Muscle layer of duodenum (tissue), 2 donors: Measurements from ENCODE around the gene KCNJ12.
"Not testable (repeated sequence)": the region's sequence is repeated elsewhere in the genome, so short reads cannot be mapped to it uniquely, and the experiment has no call there.

Source experiments
- H3K27ac ChIP-seq: one replicate; pipeline ENCODE4 v1.7.0; 2013; ENCODE audit warnings: mild to moderate bottlenecking, low read length
- H3K27me3 ChIP-seq: one replicate; pipeline ENCODE4 v1.7.0; 2013; ENCODE audit warnings: low read depth, mild to moderate bottlenecking, control low read depth, low read length
- H3K36me3 ChIP-seq, 2 donors: one replicate each; pipeline ENCODE4 v1.7.0; 2013; ENCODE audit warnings: low read length in 2 of 2, control low read depth in 1 of 2, mild to moderate bottlenecking in 1 of 2; ENCODE audit not compliant: insufficient read depth in 2 of 2, control insufficient read depth in 1 of 2
- H3K4me1 ChIP-seq, 2 donors: one replicate each; pipeline ENCODE4 v1.7.0; 2013; ENCODE audit warnings: low read length in 2 of 2, mild to moderate bottlenecking in 2 of 2, control low read depth in 1 of 2, moderate library complexity in 1 of 2; ENCODE audit not compliant: insufficient read depth in 2 of 2, control insufficient read depth in 1 of 2
- H3K4me3 ChIP-seq, 2 donors: one replicate each; pipeline ENCODE4 v1.7.0; 2013; ENCODE audit warnings: low read length in 2 of 2, low read depth in 1 of 2, mild to moderate bottlenecking in 1 of 2
- H3K9me3 ChIP-seq, 2 donors: one replicate each; pipeline ENCODE4 v1.7.0; 2013; ENCODE audit warnings: low read length in 2 of 2, control low read depth in 1 of 2, mild to moderate bottlenecking in 1 of 2; ENCODE audit not compliant: control insufficient read depth in 1 of 2
- donor health status: healthy.

Gene KCNJ12

DNA sequence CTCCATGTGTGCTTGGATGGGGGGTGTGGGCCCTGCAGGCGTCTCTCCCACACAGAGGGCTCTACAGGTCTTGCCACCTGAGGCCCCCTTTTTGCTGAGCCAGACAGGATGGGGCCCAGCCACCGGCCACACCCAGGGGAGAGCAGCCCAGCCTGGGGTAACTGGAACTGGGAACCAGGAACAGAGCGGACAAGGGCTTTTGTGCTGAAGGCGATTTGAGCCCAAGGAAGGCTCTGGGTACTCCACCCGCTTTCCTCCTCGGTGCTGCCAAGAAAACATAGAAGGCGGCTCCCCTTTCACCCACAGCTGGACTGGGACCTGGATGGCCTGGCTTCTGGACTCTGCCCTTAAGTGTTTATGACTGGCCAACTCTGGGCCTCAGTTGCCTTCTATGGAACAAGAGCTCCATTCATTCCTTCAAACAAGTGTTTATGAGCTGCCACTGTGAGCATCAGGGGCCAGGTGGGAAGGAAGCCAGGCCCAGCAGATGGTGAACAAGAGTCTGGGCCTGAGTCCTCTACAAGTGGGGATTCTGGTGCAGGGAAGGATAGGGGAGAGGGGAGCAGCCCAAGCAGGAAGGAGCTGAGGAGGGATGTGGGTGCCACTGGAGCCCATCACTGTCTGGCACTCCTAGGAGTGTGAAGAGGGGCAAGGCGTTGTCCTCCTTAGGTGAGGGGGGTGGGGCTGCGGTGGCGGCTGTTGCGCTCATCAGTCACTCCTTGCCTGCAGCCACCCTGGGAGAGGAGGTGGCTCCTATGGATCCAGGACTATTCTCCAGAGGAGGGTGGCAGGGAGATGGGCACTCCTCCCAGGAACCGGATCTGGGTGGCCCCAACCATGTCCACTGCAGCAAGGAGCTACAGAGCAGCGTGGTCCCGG is 46.4 kb downstream of the KCNJ12 start:
- not testable (repeated sequence) for H3K27me3 ChIP-seq, H3K27ac ChIP-seq, H3K4me1 ChIP-seq, H3K4me3 ChIP-seq, H3K9me3 ChIP-seq, H3K36me3 ChIP-seq

GRCh38 chr17:21423190-21423493 is 47.0 kb downstream of the KCNJ12 start:
- H3K27me3 ChIP-seq, H3K27ac ChIP-seq, H3K4me3 ChIP-seq, H3K9me3 ChIP-seq, H3K4me1 ChIP-seq, H3K36me3 ChIP-seq: not testable (repeated sequence)

- not testable (repeated sequence) for H3K27ac ChIP-seq, H3K9me3 ChIP-seq, H3K4me3 ChIP-seq
Measured at GRCh38 chr17:21424697-21425096, 48.5 kb downstream of the KCNJ12 start.

GRCh38 chr17:21425321-21425720 is 49.2 kb downstream of the KCNJ12 start:
- no peaks in the 10 kb centered on the region for H3K4me1 ChIP-seq
- H3K36me3 ChIP-seq = no peaks in the 10 kb centered on the region
- H3K4me3 ChIP-seq = no peak overlapping the region
- no peaks in the 10 kb centered on the region for H3K27me3 ChIP-seq
- no peak overlapping the region for H3K27ac ChIP-seq
- H3K9me3 ChIP-seq = no peaks in the 10 kb centered on the region

More at GRCh38 chr17:21424697-21425096, 48.5 kb downstream of the KCNJ12 start:
- H3K36me3 ChIP-seq, H3K27me3 ChIP-seq, H3K4me1 ChIP-seq: not testable (repeated sequence)

DNA sequence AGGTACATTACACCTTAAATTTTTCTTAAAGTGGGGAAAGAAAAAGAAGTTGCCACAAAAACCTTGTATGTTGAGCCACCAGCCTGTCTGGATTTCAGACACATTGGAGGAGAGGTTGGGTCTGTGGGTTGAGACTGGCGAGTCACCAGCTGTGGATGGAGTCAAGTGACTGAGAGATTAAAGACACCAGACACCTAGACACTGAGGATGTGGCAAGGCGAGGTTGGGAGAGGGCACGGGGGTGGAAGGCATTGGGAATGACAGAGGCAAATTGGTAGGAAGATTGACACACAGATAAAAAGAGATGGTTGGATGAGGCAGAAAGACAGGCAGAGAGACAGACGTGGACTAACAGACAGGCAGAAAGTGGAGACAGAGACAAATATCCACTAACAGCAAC is 49.6 kb downstream of the KCNJ12 start:
- no peaks in the 10 kb centered on the region for H3K36me3 ChIP-seq
- H3K9me3 ChIP-seq = no peaks in the 10 kb centered on the region
- H3K27ac ChIP-seq = no peak overlapping the region
- H3K4me3 ChIP-seq = no peak overlapping the region
- no peaks in the 10 kb centered on the region for H3K4me1 ChIP-seq
- H3K27me3 ChIP-seq = no peaks in the 10 kb centered on the region

GRCh38 chr17:21426246-21426645 is 50.1 kb downstream of the KCNJ12 start:
- H3K4me3 ChIP-seq, H3K9me3 ChIP-seq, H3K4me1 ChIP-seq, H3K27me3 ChIP-seq, H3K27ac ChIP-seq, H3K36me3 ChIP-seq: not testable (repeated sequence)

DNA sequence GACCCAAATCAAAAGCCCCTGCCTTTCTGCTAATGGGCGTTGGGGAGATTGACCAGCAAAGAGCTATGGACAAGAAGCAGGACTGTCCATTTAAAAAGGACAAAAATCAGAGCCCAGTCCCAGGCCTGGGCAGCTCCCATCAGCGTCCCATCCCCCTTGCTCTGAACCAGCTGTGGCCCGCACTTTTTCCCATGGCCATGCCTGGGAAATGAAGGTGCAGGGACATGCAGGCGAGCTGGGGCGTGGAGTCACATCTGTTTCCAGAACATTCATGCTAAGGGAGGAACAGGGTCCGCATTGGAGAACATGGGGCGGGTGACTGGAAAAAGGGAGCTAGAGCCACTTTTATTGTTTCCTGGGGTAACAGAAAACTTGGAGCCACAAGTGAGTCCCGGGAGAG is 50.7 kb downstream of the KCNJ12 start:
- not testable (repeated sequence) for H3K9me3 ChIP-seq, H3K4me1 ChIP-seq, H3K4me3 ChIP-seq, H3K27ac ChIP-seq, H3K27me3 ChIP-seq, H3K36me3 ChIP-seq

DNA sequence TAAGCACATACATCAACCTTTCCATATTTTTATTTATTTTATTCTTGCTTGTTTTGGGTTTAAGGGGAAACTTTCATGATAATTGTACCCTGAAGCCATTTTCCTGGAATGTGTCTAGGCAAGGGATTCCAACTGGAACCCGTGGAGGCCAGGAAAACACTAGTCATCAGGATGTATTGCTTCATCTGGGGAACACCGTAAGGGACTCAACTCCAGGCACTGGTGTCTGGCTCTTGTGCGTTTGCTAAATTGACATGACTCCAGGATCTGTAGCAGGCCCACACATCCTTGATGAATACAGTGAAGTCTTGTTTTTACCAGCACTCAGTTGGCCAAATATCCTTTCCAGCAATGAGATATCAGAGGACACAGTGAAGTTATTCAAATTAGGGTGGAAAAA is 51.6 kb downstream of the KCNJ12 start:
- H3K36me3 ChIP-seq, H3K4me1 ChIP-seq, H3K27ac ChIP-seq, H3K27me3 ChIP-seq, H3K4me3 ChIP-seq, H3K9me3 ChIP-seq: not testable (repeated sequence)

DNA sequence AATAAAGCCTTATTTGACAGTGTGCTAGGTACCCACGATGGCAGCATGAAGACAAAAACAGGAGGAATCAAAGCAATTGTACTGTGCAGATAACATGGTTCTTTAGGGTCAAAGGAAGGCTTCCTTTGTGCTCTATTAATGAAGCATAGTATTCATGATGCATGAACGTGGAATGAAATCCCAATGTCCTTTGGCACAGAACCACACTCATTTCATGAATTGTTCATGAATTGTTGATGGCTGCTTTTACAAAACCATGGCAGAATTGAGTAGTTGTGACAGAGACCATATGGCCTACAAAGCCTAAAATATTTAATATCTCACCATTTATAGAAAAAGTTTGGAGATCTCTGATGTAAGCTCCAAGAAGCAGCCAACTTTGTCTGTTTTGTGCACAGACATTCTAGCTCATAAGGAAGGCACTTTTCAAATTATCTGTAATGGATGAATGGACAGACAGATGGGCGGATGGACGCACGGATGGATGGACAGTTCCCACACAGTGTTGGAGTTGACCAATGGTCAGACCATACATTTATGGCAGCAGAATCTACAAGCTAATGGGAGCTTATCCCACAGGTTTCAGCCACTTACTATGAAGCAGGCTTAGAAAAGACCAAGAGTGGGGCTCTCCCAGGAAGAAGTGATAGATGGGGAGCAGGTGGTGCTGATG is 52.7 kb downstream of the KCNJ12 start:
- not testable (repeated sequence) for H3K36me3 ChIP-seq, H3K9me3 ChIP-seq, H3K4me3 ChIP-seq, H3K27me3 ChIP-seq, H3K4me1 ChIP-seq, H3K27ac ChIP-seq

DNA sequence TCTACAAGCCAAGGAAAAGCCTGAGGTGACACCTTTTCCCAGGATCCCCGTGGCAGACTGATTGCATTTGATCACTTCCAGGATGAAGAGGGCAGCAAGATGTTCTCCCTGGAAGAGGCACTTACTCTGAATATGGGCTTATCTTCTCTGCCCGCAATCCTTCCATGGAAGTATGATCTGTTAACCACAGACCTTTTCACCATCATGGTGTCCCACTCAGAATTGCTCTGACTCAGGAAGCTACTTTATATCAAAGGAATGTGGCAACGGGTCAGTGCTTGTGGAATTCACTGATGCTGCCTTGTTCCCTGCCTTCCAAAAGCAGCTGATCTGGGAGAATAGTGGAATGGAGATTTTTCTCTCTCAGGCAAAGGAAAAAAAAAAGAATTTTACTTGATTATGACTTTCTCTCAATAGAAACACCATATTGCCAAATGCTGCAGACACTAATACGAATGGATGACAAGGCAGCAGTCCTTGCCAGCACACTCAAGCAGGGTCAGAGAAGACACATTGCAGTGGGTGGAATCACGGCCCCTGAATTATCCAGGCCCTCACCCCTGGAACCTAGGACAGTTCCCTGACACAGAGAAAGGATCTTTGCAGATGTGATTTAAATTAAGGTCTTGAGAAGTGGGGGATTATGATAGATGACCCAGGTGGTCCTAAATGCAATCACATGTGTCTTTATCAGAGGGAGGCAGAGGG is 53.9 kb downstream of the KCNJ12 start:
- not testable (repeated sequence) for H3K27me3 ChIP-seq, H3K4me1 ChIP-seq, H3K4me3 ChIP-seq, H3K9me3 ChIP-seq, H3K27ac ChIP-seq, H3K36me3 ChIP-seq

DNA sequence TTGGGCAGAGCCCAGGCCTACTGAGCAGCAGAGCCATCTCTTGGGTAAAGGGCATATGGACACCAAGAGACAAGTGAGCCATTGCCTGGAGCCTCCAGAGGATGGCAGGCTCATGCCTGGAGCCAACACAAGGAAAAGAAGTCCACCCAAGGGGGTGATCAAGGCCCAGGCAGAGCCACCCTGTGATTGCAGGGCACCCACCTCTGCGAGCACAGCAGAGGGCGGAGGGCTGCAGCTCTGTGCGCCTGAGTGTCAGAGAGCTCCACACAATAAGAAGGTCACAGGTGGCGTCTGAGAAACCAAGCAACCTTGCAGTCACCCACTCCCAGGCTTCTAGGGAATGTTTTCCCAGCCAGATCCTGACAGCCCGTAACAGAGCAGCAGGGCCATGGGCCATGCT is 57.8 kb downstream of the KCNJ12 start:
- not testable (repeated sequence) for H3K4me3 ChIP-seq, H3K27ac ChIP-seq, H3K36me3 ChIP-seq, H3K4me1 ChIP-seq, H3K9me3 ChIP-seq, H3K27me3 ChIP-seq
